Breast epithelium (tissue), 4 donors: ENCODE measurements around the gene DUSP8. TPM values are rescaled to one million over a fixed set of nuclear protein-coding genes. Genes with fewer than 3 reads are reported as not detected.

Source experiments
- DNase-seq, 2 donors: peaks; one replicate each; pipeline ENCODE4 v3.0.0-alpha.2; 2019; ENCODE audit warnings: low spot score in 2 of 2
- H3K27ac ChIP-seq, 2 donors: fragments of 200-600 bp; sonication (generic) in 1 of 2; one replicate each; pipeline ENCODE4 v1.5.1; 2016 to 2019; ENCODE audit warnings: mild to moderate bottlenecking in 1 of 2
- H3K27me3 ChIP-seq, 2 donors: fragments of 200-600 bp; sonication (generic) in 1 of 2; one replicate each; pipeline versions ENCODE4 v1.5.1 to v1.6.0; 2017 to 2019; ENCODE audit warnings: control low read depth in 1 of 2, mild to moderate bottlenecking in 1 of 2
- H3K36me3 ChIP-seq: fragments of 200-600 bp; one replicate; pipeline ENCODE4 v1.5.1; 2019
- H3K4me1 ChIP-seq, 2 donors: fragments of 200-600 bp; sonication (generic); one replicate each; pipeline ENCODE4 v1.5.1; 2016 to 2019; ENCODE audit warnings: control low read depth in 1 of 2
- H3K4me3 ChIP-seq, 3 donors: fragments of 200-600 bp; sonication (generic); 1 replicate in 2 of 3; 2 replicates in 1 of 3; pipeline ENCODE4 v1.5.1; 2016 to 2019; ENCODE audit warnings: mild to moderate bottlenecking in 3 of 3, moderate library complexity in 2 of 3
- H3K9me3 ChIP-seq, 2 donors: fragments of 200-600 bp; sonication (generic) in 1 of 2; one replicate each; pipeline ENCODE4 v1.5.1; 2016 to 2019; ENCODE audit warnings: control low read depth in 1 of 2
- CTCF ChIP-seq, 3 donors: fragments of 450-650 bp; IDR thresholded peaks; one replicate each; pipeline ENCODE4 v1.5.1; 2016 to 2017; ENCODE audit warnings: antibody characterized with exemption in 3 of 3, mild to moderate bottlenecking in 3 of 3, moderate library complexity in 3 of 3
- POLR2A ChIP-seq: fragments of 450-650 bp; IDR thresholded peaks from one replicate; pipeline ENCODE4 v1.6.1; 2016; ENCODE audit warnings: antibody characterized with exemption, mild to moderate bottlenecking, moderate library complexity
- POLR2AphosphoS5 ChIP-seq, 3 donors: sonication (generic); formaldehyde crosslinking; IDR thresholded peaks; one replicate each; pipeline ENCODE4 v1.6.1; 2017; ENCODE audit warnings: antibody characterized with exemption in 3 of 3
- intact Hi-C: fragments of 100-400 bp; cut with DNase I; formaldehyde crosslinking; loops from one replicate; pipeline ENCODE4 v1.15.1; 2023; ENCODE audit warnings: low total_unique reads
- total RNA-seq, 3 donors: library from RNA; depleted of rRNA; stranded (reverse); fragments of >200 nt; gene quantifications; one replicate each; pipeline ENCODE4 v1.1.0, GENCODE V29; 2016

Gene DUSP8
- total RNA-seq, 3 donors from 2014 or later: 0.80 to 2.9 (median 1.6) TPM

GRCh38 chr11:1508491-1508891 is 63.6 kb downstream of the DUSP8 start:
- intact Hi-C loops: no loop called here
- DNase-seq: no peak
- Histone ChIP-seq H3K27me3 (no peaks in the 10 kb centered on the region), H3K36me3 (no peaks in the 10 kb centered on the region), H3K9me3 (no peaks in the 10 kb centered on the region), H3K4me3 (no peak overlapping the region), H3K27ac (peak overlapping the region in 1 of 2 donors; percentile 19), H3K4me1 (peaks cover 6 to 9% of the 10 kb centered on the region in 2 donors)
- TF ChIP-seq POLR2AphosphoS5 (IDR thresholded peaks at IDR 0.05): no peak
- no peak for TF ChIP-seq CTCF (IDR thresholded peaks at IDR 0.05)
- no peak for TF ChIP-seq POLR2A

GRCh38 chr11:1507381-1508140 is 64.5 kb downstream of the DUSP8 start:
- no peak for DNase-seq
- intact Hi-C loops: no loop called here
- no peaks in the 10 kb centered on the region for H3K9me3 ChIP-seq
- peaks cover 13 to 19% of the 10 kb centered on the region in 2 donors for H3K4me1 ChIP-seq
- no peaks in the 10 kb centered on the region for H3K36me3 ChIP-seq
- no peak overlapping the region for H3K4me3 ChIP-seq
- H3K27ac ChIP-seq: no peak overlapping the region
- H3K27me3 ChIP-seq: no peaks in the 10 kb centered on the region
- no peak for TF ChIP-seq POLR2A
- no peak for TF ChIP-seq CTCF (IDR thresholded peaks at IDR 0.05)
- TF ChIP-seq POLR2AphosphoS5 (IDR thresholded peaks at IDR 0.05): no peak

- H3K9me3 ChIP-seq: no peaks in the 10 kb centered on the region
- no peaks in the 10 kb centered on the region for H3K36me3 ChIP-seq
- no peak overlapping the region for H3K27ac ChIP-seq
- peaks cover 15 to 24% of the 10 kb centered on the region in 2 donors for H3K4me1 ChIP-seq
- intact Hi-C loops: no loop called here
- no peak overlapping the region for H3K4me3 ChIP-seq
- TF ChIP-seq POLR2AphosphoS5 (IDR thresholded peaks at IDR 0.05) (no peak), CTCF (IDR thresholded peaks at IDR 0.05) (no peak), POLR2A (no peak)
- DNase-seq: no peak
- no peaks in the 10 kb centered on the region for H3K27me3 ChIP-seq
These were observed 65.1 kb downstream of the DUSP8 start for GRCh38 chr11:1506981-1507380.

- Histone ChIP-seq H3K9me3 (no peaks in the 10 kb centered on the region), H3K4me3 (no peak overlapping the region), H3K27me3 (no peaks in the 10 kb centered on the region), H3K4me1 (peaks cover 15 to 26% of the 10 kb centered on the region in 2 donors), H3K27ac (no peak overlapping the region), H3K36me3 (no peaks in the 10 kb centered on the region)
- intact Hi-C loops: no loop called here
- DNase-seq: no peak
- TF ChIP-seq POLR2A (no peak), POLR2AphosphoS5 (IDR thresholded peaks at IDR 0.05) (no peak), CTCF (IDR thresholded peaks at IDR 0.05) (no peak)
These were observed 66.6 kb downstream of the DUSP8 start for GRCh38 chr11:1505480-1505879.

- Histone ChIP-seq H3K36me3 (no peaks in the 10 kb centered on the region), H3K9me3 (no peaks in the 10 kb centered on the region), H3K4me3 (no peak overlapping the region), H3K27me3 (no peaks in the 10 kb centered on the region), H3K4me1 (peaks cover 15 to 26% of the 10 kb centered on the region in 2 donors), H3K27ac (peak overlapping the region in 1 of 2 donors; percentile 67)
- no peak for DNase-seq
- TF ChIP-seq CTCF (IDR thresholded peaks at IDR 0.05): no peak
- no peak for TF ChIP-seq POLR2AphosphoS5 (IDR thresholded peaks at IDR 0.05)
- no peak for TF ChIP-seq POLR2A
- intact Hi-C loops: no loop called here
These were observed 67.3 kb downstream of the DUSP8 start for GRCh38 chr11:1504581-1505290.
